ENCODE measurements around the gene SIAH1. TPM values are rescaled to one million over a fixed set of nuclear protein-coding genes. Genes with fewer than 3 reads are reported as not detected.

Gene SIAH1
- total RNA-seq, 1 experiment from 2014 or later = 33.2 TPM

DNA sequence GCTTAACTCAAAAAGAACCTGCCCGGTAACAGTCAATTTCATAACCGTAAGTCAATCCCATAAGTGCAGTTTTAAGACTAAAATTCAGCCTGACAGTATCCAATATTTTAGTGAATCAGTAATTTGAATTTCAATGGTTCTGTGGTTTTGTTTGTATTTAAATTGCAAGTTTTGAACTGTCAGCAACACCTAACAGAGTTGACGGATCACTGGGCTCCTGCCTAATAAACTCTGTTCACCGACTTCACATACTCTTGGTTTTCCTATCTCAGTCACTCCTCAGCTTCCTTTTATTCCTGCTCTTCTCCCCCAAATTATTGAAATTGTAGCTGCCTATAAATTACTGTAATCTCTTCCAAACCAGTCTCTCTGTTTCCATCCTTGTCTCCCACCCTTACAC is 12.5 kb downstream of the SIAH1 start:
- H4K8ac ChIP-seq (replicated peaks; ENCODE audit: insufficient read length, low read depth, low read length) = no peak overlapping the region
- no peak overlapping the region for H3K18ac ChIP-seq (ENCODE audit: insufficient read length, low read depth, low read length)
- no peak overlapping the region for H2AFZ ChIP-seq (ENCODE audit: low read length)
- H3K27me3 Mint-ChIP-seq (ENCODE audit: low read depth) = no peaks in the 10 kb centered on the region
- H2AK5ac ChIP-seq (ENCODE audit: insufficient read length, low read length) = no peak overlapping the region
- TF ChIP-seq, protein P1, sequence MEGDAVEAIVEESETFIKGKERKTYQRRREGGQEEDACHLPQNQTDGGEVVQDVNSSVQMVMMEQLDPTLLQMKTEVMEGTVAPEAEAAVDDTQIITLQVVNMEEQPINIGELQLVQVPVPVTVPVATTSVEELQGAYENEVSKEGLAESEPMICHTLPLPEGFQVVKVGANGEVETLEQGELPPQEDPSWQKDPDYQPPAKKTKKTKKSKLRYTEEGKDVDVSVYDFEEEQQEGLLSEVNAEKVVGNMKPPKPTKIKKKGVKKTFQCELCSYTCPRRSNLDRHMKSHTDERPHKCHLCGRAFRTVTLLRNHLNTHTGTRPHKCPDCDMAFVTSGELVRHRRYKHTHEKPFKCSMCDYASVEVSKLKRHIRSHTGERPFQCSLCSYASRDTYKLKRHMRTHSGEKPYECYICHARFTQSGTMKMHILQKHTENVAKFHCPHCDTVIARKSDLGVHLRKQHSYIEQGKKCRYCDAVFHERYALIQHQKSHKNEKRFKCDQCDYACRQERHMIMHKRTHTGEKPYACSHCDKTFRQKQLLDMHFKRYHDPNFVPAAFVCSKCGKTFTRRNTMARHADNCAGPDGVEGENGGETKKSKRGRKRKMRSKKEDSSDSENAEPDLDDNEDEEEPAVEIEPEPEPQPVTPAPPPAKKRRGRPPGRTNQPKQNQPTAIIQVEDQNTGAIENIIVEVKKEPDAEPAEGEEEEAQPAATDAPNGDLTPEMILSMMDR (conservative IDR thresholded peaks at IDR 0.05) = no peak
- DNase-seq = no peak
- no peak overlapping the region for H4K91ac ChIP-seq (ENCODE audit: insufficient read length, low read depth, low read length)
- no peak overlapping the region for H3K56ac ChIP-seq (ENCODE audit: insufficient read length, low read depth, low read length)
- H2BK5ac ChIP-seq (ENCODE audit: insufficient read length, low read length) = no peak overlapping the region
- no peak overlapping the region for H2BK12ac ChIP-seq (ENCODE audit: insufficient read length, low read depth, low read length)
- H3K27ac ChIP-seq (ENCODE audit: insufficient read length, low read depth, low read length) = no peak overlapping the region
- no peaks in the 10 kb centered on the region for H3K27me3 ChIP-seq (ENCODE audit: insufficient read depth, low read length)
- H4K20me1 ChIP-seq (ENCODE audit: control insufficient read depth, insufficient read depth, insufficient read length) = no peaks in the 10 kb centered on the region
- H3K79me1 ChIP-seq (ENCODE audit: insufficient read depth, low read depth, low read length, poor library complexity, severe bottlenecking) = peaks cover 2% of the 10 kb centered on the region
- H2BK20ac ChIP-seq (ENCODE audit: low read depth, low read length, poor library complexity, severe bottlenecking) = no peak overlapping the region
- no peak overlapping the region for H3K27ac Mint-ChIP-seq
- H3K4ac ChIP-seq (ENCODE audit: low read depth, low read length) = no peak overlapping the region
- H3K23me2 ChIP-seq (ENCODE audit: insufficient read length, low read depth, low read length, poor library complexity, severe bottlenecking) = no peaks in the 10 kb centered on the region
- H3K4me1 ChIP-seq (ENCODE audit: insufficient read depth, low read length) = peaks cover 6% of the 10 kb centered on the region; the same call in 1 of the 2 replicates
- H3K4me1 Mint-ChIP-seq = peaks cover 14 to 19% of the 10 kb centered on the region in 2 experiments
- H3K4me2 ChIP-seq (ENCODE audit: insufficient read depth, insufficient read length, low read length) = no peak overlapping the region
- no peak overlapping the region for H3K9ac ChIP-seq (ENCODE audit: extremely low read depth, insufficient read length, low read length)
- no peaks in the 10 kb centered on the region for H3K9me3 Mint-ChIP-seq
- no peak overlapping the region for H3K4me3 Mint-ChIP-seq
- H3K14ac ChIP-seq (ENCODE audit: insufficient read depth, low read length) = no peak overlapping the region; the same call in 1 of the 2 replicates
- H2BK15ac ChIP-seq (ENCODE audit: low read depth, low read length) = no peak overlapping the region
- H2BK120ac ChIP-seq (ENCODE audit: low read depth, low read length, poor library complexity, severe bottlenecking) = no peak overlapping the region
- no peak overlapping the region for H4K5ac ChIP-seq (ENCODE audit: insufficient read length, low read depth, low read length)
- H3K23ac ChIP-seq (ENCODE audit: insufficient read length, low read depth, low read length) = no peak overlapping the region
- H3K9me3 ChIP-seq (ENCODE audit: control insufficient read depth, low read depth, low read length) = no peaks in the 10 kb centered on the region
- WGBS (ENCODE audit: extremely low coverage, insufficient read length, low lambda C conversion rate) = no CpG with 5 or more reads among the region's 4 CpGs
- no peak overlapping the region for H3T11ph ChIP-seq (ENCODE audit: low read length)
- peaks cover 52% of the 10 kb centered on the region for H3K79me2 ChIP-seq (ENCODE audit: insufficient read depth, low read length)
- H3K36me3 Mint-ChIP-seq (ENCODE audit: insufficient read depth in 1 of 3, low read depth in 3 of 3) = no peaks in the 10 kb centered on the region
